Measurements from ENCODE around the gene IQSEC1.

- TF ChIP-seq CTCF (IDR thresholded peaks at IDR 0.05; ENCODE audit: poor library complexity): no peak
- TF ChIP-seq EZH2 (IDR thresholded peaks at IDR 0.05; ENCODE audit: borderline replicate concordance): no peak
- no peak for TF ChIP-seq EZH2phosphoT487 (IDR thresholded peaks at IDR 0.05; ENCODE audit: low read depth, severe bottlenecking, unreplicated experiment)
These were observed 50.6 kb downstream of the IQSEC1 start for GRCh38 chr3:13022348-13023234.

All from hepatocyte (in vitro differentiated cells).